T-helper 1 cell treated with Interleukin-12 subunit alpha and Interleukin-12 subunit beta and Interleukin-4 antibody, amounts not matched to agents 30 μg/mL and 1 μg/mL, for 36 hours (primary cell): ENCODE data around the gene RHOH.

Experiments used
- H3K27ac Mint-ChIP-seq: one replicate; pipeline ENCODE4 v1.8.0; 2021; ENCODE audit warnings: mild to moderate bottlenecking, mixed read lengths
- H3K27me3 Mint-ChIP-seq: one replicate; pipeline ENCODE4 v1.8.0; 2021; ENCODE audit warnings: low read depth, mixed read lengths
- H3K36me3 Mint-ChIP-seq: one replicate; pipeline ENCODE4 v1.8.0; 2021; ENCODE audit warnings: low read depth, mixed read lengths
- H3K4me1 Mint-ChIP-seq: one replicate; pipeline ENCODE4 v1.8.0; 2021; ENCODE audit warnings: low read depth, mixed read lengths
- H3K4me3 Mint-ChIP-seq: one replicate; pipeline ENCODE4 v1.8.0; 2021; ENCODE audit warnings: mild to moderate bottlenecking, moderate library complexity, mixed read lengths
- H3K9me3 Mint-ChIP-seq: one replicate; pipeline ENCODE4 v1.8.0; 2021; ENCODE audit warnings: mixed read lengths

RHOH gene

DNA sequence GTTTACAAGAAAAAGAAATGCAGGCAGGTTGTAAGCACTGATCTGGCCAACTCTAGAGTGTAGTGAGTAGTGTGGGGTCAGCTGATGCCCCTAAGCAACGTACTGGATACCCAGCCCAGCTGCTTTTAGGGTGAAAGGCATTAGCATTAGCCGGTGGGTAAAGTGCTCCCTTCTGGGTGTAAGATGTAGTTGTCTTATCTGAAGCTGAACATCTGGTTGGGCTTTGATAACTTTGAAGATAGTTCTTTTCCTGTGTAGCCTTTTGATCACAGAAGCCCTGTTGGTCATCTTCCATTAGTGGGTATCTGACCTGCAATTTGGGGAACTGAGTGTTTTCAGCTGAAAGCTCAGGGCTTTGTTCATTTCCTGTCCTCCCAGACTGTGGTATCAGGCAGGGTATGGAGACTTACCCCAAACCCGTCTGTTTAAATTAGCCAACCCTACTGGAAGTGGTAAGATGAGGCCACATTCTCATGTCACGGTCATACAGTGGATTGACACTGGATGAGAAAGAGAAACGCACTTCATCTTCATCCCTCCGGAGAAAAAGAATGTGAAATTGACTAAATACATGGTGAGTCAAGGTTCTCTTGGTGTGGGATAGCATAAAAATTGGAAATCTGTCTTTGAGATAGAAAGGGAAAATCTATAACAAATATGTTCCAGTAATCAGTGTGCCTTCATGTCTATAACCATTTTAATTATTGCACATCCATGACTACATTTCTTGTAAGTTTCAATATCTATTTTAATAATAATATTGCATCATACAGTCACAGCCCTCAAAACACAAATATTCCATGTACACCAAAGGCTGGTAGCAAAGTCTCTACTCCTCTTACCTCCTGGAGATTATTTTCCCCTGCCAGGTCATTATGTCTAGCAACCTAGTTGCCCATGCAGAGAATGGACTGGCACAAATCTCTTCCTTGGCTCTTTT lies 8.7 kb downstream of the RHOH start:
- H3K4me3 Mint-ChIP-seq, result peak overlapping the region; percentile 97
- peaks cover 61% of the 10 kb centered on the region for H3K36me3 Mint-ChIP-seq
- peak overlapping the region; percentile 92 for H3K27ac Mint-ChIP-seq
- no peaks in the 10 kb centered on the region for H3K27me3 Mint-ChIP-seq
- H3K9me3 Mint-ChIP-seq, result no peaks in the 10 kb centered on the region
- H3K4me1 Mint-ChIP-seq, result peaks cover 68% of the 10 kb centered on the region

DNA sequence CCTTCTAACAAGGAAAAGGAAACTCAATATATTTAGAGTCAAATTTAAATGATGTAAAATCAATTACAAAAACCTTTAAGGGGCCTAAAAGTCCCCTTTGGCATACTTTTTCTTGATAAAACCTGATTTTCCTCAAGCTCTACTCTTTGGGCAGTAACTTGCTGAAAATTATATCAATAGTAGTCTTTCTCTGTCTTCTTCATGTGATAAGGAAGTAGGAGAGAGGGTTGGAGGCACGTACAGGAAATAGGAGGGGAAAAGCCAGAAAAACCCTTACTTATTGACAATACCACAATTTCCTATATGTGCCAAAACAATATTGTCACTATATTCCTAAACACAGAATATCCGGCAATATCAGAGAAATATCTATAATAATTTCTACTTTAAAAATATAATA lies 9.6 kb downstream of the RHOH start:
- no peaks in the 10 kb centered on the region for H3K9me3 Mint-ChIP-seq
- H3K27me3 Mint-ChIP-seq, result no peaks in the 10 kb centered on the region
- H3K4me3 Mint-ChIP-seq, result peak overlapping the region; percentile 97
- peaks cover 59% of the 10 kb centered on the region for H3K36me3 Mint-ChIP-seq
- H3K27ac Mint-ChIP-seq, result peak overlapping the region; percentile 92
- peaks cover 69% of the 10 kb centered on the region for H3K4me1 Mint-ChIP-seq

DNA sequence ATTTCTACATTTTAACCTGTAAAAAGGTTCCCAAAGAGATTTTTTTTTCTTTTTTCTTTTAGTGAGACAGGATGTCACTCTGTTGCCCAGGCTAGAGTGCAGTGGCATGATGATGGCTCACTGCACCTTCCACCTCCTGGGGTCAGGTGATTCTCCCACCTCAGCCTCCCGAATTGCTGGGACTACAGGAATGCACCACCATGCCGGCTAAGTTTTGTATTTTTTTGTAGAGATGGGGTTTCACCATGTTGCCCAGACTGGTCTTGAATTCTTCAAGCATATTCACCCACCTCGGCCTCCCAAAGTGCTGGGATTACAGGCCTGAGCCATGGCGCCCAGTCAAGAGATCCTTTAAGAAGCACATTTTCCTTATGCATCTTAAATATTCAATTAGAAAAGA lies 12.6 kb downstream of the RHOH start:
- no peaks in the 10 kb centered on the region for H3K9me3 Mint-ChIP-seq
- H3K4me3 Mint-ChIP-seq, result peak overlapping the region; percentile 77
- peaks cover 62% of the 10 kb centered on the region for H3K36me3 Mint-ChIP-seq
- H3K27ac Mint-ChIP-seq, result peak overlapping the region; percentile 83
- H3K27me3 Mint-ChIP-seq, result no peaks in the 10 kb centered on the region
- H3K4me1 Mint-ChIP-seq, result peaks cover 76% of the 10 kb centered on the region

DNA sequence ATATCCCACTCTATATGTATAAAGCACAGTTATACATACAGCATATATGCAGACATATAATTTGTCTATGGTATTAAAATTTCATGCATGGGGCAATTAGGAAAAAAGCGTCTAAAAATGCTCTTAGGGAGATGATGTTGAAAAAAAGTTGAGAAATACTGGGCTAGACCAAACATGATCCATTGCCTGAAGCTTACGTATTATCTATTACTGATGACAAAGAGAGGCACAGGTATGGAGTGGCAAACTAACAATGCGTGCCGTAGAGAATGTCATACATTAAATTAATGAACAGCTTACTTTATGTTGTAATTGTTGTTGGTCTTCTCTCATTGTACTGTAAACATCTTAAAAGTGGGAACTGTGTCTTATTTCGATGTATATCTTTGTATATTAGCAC lies 13.9 kb downstream of the RHOH start:
- Mint-ChIP-seq H3K27me3 (no peaks in the 10 kb centered on the region), H3K9me3 (no peaks in the 10 kb centered on the region), H3K4me3 (peak overlapping the region; percentile 36), H3K36me3 (peaks cover 62% of the 10 kb centered on the region), H3K4me1 (peaks cover 76% of the 10 kb centered on the region), H3K27ac (peak overlapping the region; percentile 4)

DNA sequence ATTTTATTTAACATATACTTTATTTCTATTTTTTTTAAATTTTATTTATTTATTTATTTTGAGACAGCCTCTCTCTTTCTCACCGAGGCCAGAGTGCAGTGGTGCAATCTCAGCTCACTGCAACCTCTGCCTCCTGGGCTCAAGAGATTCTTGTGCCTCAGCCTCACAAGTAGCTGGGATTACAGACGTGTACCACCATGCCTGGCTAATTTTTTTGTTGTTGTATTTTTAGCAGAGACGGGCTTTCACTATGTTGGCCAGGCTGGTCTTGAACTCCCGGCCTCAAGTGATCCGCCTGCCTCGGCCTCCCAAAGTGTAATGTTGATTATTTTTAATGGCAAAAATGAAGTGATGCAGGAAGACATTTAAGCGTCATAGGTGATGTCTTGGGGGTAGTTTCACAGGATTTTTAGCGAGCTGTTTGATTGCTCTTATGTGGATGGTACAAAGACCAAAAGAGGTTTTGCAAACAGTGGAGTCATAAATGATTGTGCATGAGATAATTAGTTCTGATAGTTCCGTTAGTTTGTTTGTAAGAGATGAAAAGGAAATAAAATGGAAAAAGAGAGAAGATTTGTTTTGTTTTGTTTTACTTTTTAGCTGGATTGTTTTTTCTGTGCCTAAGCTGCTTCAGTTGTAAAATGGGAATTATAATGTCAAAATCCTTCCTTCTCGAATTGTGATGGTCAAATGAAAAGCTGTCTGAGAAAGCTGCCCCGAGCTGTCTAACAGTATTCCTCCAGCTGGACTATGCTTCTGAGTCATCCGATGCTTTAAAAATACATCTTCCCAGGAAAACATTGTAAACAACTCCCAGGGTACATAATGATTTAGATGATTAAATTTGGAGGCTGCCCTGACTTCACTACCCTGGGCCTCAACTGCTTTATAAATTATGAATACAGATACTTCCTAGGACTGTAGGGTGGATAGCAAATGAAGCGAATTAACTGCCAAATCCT lies 14.7 kb downstream of the RHOH start:
- Mint-ChIP-seq H3K4me1 (peaks cover 72% of the 10 kb centered on the region), H3K27me3 (no peaks in the 10 kb centered on the region), H3K27ac (peak overlapping the region; percentile 81), H3K36me3 (peaks cover 60% of the 10 kb centered on the region), H3K9me3 (no peaks in the 10 kb centered on the region), H3K4me3 (peak overlapping the region; percentile 65)

DNA sequence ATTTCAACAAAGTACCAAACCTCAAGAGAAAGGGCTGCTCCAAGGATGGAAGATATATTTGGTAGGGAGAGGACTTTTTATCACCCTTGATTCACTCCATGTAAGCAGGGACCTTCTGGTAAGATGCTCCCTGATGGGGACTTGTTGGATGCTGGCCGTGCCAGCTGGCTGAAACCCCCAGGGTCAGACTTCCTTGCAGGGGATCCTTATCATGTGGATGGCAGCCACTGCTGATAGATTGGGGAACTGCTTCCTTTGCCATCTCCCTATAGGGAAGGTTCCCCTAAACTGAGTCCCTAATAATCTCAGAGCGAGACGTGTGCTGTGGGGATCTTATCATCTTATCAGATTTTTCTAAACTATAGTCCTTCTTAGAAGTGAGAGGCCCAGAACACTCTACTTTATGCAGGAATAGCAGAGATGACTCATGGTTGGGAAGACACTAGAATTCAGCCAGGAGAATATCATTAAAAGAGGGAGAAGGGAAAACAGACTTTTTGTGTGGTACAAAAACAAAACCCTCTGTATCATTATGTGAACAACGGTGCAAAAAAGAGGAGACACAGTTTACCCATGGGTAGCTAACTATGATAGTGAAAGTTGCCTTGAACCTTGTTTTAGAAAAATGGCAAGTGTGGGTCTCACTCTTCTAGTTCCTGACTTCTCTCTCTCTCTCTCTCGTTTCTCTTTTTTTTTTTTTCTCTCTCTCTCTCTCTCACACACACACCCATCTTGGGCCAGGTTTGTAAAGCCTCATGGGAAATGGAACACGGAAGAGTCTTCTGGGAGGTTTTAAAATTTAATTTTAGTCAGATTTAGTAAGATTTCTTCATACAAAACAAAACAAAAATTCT lies 16.1 kb downstream of the RHOH start:
- Mint-ChIP-seq H3K9me3 (no peaks in the 10 kb centered on the region), H3K4me3 (peak overlapping the region; percentile 65), H3K4me1 (peaks cover 77% of the 10 kb centered on the region), H3K27me3 (no peaks in the 10 kb centered on the region), H3K27ac (peak overlapping the region; percentile 81), H3K36me3 (peaks cover 65% of the 10 kb centered on the region)

DNA sequence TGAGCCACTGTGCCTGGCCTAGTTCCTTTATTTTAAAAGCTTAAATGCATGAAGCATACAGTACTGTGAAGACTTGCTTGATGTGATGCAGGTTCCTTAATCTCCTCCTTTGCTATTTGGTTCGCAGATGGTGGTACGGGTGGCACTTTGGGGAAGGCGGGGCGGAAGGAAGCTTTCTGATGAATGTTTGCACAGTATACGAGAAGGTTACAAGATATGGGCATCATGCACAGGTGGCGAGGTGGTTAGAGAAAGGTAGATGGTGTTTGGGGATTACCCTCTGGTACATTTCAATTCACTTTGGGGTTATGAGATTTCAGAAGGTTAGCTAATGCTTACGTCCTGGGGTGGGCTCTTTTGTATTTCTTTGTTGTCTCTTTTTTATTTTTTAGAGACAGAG lies 17.2 kb downstream of the RHOH start:
- peak overlapping the region; percentile 58 for H3K27ac Mint-ChIP-seq
- peaks cover 67% of the 10 kb centered on the region for H3K36me3 Mint-ChIP-seq
- H3K4me3 Mint-ChIP-seq, result peak overlapping the region; percentile 42
- H3K4me1 Mint-ChIP-seq, result peaks cover 77% of the 10 kb centered on the region
- no peaks in the 10 kb centered on the region for H3K27me3 Mint-ChIP-seq
- H3K9me3 Mint-ChIP-seq, result no peaks in the 10 kb centered on the region

DNA sequence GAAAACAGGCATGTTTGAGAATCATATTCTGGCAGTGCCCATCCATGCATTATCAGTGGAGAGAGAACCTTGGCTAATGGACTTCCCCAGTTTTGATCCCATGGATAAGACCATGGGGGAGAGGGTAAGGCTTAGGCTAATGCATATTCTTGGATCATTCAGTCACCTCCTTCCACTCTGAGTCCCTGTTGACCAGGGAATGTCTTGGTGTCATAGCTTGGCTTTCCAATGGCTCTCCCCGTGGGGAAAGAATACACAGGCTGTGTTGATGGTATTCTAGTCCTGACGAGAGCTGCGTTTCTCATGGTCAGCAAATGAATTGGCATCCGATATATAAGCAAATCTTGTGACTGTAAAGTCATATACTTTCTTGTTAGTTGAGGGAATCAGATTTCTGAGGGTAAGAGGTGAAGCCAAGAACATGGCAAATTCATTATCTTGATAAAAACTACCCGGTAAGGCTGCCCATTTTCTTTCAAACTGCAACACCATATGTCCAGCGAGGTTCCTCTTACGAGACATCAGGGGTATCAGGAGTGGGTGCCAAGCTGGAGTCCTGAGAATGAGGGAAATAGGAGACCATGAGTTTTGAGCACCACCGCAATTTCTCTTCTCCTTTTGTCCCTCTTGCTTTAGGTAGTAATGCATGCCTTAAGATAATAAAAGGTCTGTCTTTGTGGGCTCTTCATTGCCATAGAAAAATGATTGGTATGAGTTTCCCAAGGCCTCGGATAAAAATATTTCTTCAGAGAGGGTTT lies 18.0 kb downstream of the RHOH start:
- Mint-ChIP-seq H3K4me1 (peaks cover 78% of the 10 kb centered on the region), H3K4me3 (no peak overlapping the region), H3K27ac (peak overlapping the region; percentile 58), H3K27me3 (no peaks in the 10 kb centered on the region), H3K9me3 (no peaks in the 10 kb centered on the region), H3K36me3 (peaks cover 66% of the 10 kb centered on the region)

DNA sequence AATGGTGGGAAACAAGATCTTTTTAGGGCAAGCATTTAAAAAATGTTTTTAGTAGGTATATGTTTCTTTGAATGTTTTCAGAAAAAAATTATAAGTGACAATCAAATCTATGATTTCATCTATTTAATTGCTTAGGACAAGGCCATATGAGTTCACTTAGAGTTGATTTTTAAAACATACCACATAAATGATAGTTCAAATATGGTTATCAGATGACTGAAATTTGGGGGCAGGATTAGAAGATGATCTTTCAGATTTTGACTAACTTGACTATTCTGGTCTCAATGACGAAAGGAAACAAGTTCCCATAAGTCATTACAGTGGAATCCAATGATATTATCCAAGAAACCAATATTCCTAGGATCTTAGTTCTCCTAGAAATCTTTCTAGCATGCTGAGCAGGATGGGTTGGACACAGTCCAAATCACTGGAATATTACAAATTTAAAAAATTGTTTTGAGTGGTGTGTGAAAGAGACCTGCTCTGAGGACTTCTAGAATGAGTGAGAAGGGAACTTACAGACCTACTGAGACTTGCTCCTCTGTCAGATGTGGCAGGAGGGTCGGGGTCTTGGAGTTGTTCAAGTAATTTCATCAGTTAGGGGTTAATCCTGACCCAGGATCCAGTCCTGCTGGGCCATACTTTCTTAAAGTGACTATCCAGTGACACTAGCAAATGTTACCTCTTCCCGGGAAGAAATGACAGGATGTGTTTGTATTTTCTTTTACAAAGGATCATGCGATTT lies 20.0 kb downstream of the RHOH start:
- peaks cover 61% of the 10 kb centered on the region for H3K36me3 Mint-ChIP-seq
- H3K27me3 Mint-ChIP-seq, result no peaks in the 10 kb centered on the region
- peak overlapping the region; percentile 40 for H3K4me3 Mint-ChIP-seq
- H3K4me1 Mint-ChIP-seq, result peaks cover 74% of the 10 kb centered on the region
- peak overlapping the region; percentile 71 for H3K27ac Mint-ChIP-seq
- no peaks in the 10 kb centered on the region for H3K9me3 Mint-ChIP-seq

DNA sequence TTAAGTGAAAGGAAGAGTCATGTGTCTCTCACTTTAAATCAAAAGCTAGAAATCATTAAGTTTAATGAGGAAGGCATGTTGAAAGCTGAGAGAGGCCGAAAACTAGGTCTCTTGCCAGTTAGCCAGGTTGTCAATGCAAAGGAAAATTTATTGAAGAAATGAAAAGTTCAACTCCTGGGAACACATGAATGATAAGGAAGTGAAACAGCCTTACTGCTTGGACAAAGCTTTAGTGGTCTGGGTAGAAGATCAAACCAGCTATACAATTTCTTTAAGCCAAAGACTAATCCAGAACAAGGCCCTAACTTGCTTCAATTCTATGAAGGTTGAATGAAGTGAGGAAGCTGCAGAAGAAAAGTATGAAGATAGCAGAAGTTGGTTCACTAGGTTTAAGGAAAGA lies 24.9 kb downstream of the RHOH start:
- Mint-ChIP-seq H3K4me1 (peaks cover 72% of the 10 kb centered on the region), H3K36me3 (peaks cover 62% of the 10 kb centered on the region), H3K4me3 (no peak overlapping the region), H3K27me3 (no peaks in the 10 kb centered on the region), H3K9me3 (peaks cover 7% of the 10 kb centered on the region), H3K27ac (peak overlapping the region; percentile 49)

DNA sequence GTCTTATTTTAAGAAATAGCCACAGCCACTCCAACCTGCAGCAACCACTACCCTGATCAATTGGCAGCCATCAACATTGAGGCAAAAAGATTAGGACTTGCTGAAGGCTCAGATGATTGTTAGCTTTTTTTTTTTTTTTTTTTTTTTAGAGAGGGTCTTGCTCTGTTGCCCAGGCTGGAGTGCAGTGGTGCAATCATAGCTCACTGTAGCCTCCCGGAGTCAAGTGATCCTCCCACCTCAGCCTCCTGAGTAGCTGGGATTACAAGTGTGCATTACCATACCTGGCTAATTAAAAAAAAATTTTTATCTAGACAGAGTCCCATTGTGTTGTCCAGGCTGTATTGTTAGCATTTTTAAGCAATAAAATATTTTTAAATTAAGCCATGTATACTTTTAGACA lies 26.5 kb downstream of the RHOH start:
- peaks cover 63% of the 10 kb centered on the region for H3K36me3 Mint-ChIP-seq
- H3K4me3 Mint-ChIP-seq, result no peak overlapping the region
- peaks cover 71% of the 10 kb centered on the region for H3K4me1 Mint-ChIP-seq
- peaks cover 7% of the 10 kb centered on the region for H3K9me3 Mint-ChIP-seq
- no peak overlapping the region for H3K27ac Mint-ChIP-seq
- H3K27me3 Mint-ChIP-seq, result no peaks in the 10 kb centered on the region

DNA sequence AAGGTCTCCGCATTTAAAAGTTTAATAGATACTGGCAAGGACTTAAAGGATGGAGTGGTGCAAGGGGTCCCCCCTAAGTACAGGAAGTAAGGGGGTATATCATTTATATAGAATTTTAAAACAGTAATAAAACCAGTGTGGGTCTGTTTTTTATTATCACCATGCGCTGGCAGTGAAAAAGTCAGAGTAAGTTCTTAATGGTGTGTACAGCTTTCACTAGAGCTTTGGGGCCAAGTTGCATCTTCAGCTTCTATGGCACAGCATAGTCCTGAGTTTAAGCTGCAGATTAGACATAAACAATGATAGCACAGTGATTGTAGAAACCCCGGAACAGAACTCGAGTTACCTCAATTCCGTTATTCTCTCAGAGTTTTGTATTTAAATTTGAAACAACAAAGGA lies 27.6 kb downstream of the RHOH start:
- H3K27ac Mint-ChIP-seq, result peak overlapping the region; percentile 89
- peaks cover 63% of the 10 kb centered on the region for H3K36me3 Mint-ChIP-seq
- no peaks in the 10 kb centered on the region for H3K27me3 Mint-ChIP-seq
- H3K4me3 Mint-ChIP-seq, result peak overlapping the region; percentile 47
- H3K9me3 Mint-ChIP-seq, result peaks cover 7% of the 10 kb centered on the region
- peaks cover 76% of the 10 kb centered on the region for H3K4me1 Mint-ChIP-seq

DNA sequence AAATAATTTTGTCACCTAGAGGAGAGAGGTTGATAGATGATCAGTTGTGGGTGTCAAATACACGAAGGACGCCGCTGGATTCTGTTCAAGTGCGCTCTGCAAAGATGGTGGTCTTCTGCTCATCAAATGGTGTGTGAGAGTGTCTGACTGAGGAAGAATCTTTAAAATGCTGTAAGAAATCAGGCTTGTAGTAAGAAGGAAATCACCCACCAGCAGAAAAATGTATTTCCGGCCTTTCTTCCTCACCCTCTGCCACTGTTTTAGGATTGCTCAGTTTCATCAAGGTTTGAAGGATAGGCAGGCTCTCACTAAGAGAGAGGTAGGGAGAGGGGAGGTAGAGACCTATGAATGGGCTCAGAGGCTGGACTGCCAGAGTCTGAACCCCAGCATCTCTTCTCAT lies 28.7 kb downstream of the RHOH start:
- H3K4me1 Mint-ChIP-seq, result peaks cover 73% of the 10 kb centered on the region
- H3K27me3 Mint-ChIP-seq, result no peaks in the 10 kb centered on the region
- peaks cover 7% of the 10 kb centered on the region for H3K9me3 Mint-ChIP-seq
- peak overlapping the region; percentile 53 for H3K4me3 Mint-ChIP-seq
- H3K36me3 Mint-ChIP-seq, result peaks cover 58% of the 10 kb centered on the region
- peak overlapping the region; percentile 89 for H3K27ac Mint-ChIP-seq
